H9 (cell line): ENCODE data around the gene PDCD11. TPM values are rescaled to one million over a fixed set of nuclear protein-coding genes. Genes with fewer than 3 reads are reported as not detected.

ENCODE experiments used
- DNase-seq: peaks from one replicate; pipeline ENCODE4 v3.0.0-alpha.2; 2017
- H2AFZ ChIP-seq: one replicate; pipeline ENCODE4 v1.6.1; 2013; ENCODE audit warnings: mild to moderate bottlenecking, low read length, control low read depth, moderate library complexity
- H2AK5ac ChIP-seq: 2 replicates; pipeline ENCODE4 v1.6.1; 2013; ENCODE audit warnings: low read length, control low read depth, mixed read lengths; ENCODE audit not compliant: insufficient read length
- H2BK120ac ChIP-seq: one replicate; pipeline ENCODE4 v1.6.1; 2013; ENCODE audit warnings: low read depth, mild to moderate bottlenecking, low read length, control low read depth, inconsistent platforms; ENCODE audit not compliant: poor library complexity, severe bottlenecking
- H2BK12ac ChIP-seq: 2 replicates; pipeline ENCODE4 v1.6.1; 2013; ENCODE audit warnings: low read length, control low read depth, mixed read lengths, low read depth; ENCODE audit not compliant: insufficient read length
- H2BK15ac ChIP-seq: 2 replicates; pipeline ENCODE4 v1.6.1; 2013; ENCODE audit warnings: low read depth, low read length, control low read depth
- H2BK20ac ChIP-seq: one replicate; pipeline ENCODE4 v1.6.1; 2013; ENCODE audit warnings: low read depth, mild to moderate bottlenecking, low read length, control low read depth, inconsistent platforms; ENCODE audit not compliant: poor library complexity, severe bottlenecking
- H2BK5ac ChIP-seq: 2 replicates; pipeline ENCODE4 v1.6.1; 2013; ENCODE audit warnings: low read length, control low read depth, mixed read lengths; ENCODE audit not compliant: insufficient read length
- H3K14ac ChIP-seq: 2 replicates; pipeline ENCODE4 v1.6.1; 2013; ENCODE audit warnings: low read length, control low read depth; ENCODE audit not compliant: insufficient read depth
- H3K18ac ChIP-seq: 2 replicates; pipeline ENCODE4 v1.6.1; 2013; ENCODE audit warnings: low read depth, mild to moderate bottlenecking, mixed read lengths, low read length, control low read depth; ENCODE audit not compliant: insufficient read length
- H3K23ac ChIP-seq: 2 replicates; pipeline ENCODE4 v1.6.1; 2013; ENCODE audit warnings: low read length, control low read depth, mixed read lengths, low read depth; ENCODE audit not compliant: insufficient read length
- H3K23me2 ChIP-seq: 2 replicates; pipeline ENCODE4 v1.6.1; 2013; ENCODE audit warnings: low read depth, mild to moderate bottlenecking, mixed read lengths, low read length, control low read depth; ENCODE audit not compliant: insufficient read length, poor library complexity, severe bottlenecking
- H3K27ac ChIP-seq: 2 replicates; pipeline ENCODE4 v1.5.1; 2013; ENCODE audit warnings: low read length, control low read depth, mixed read lengths, low read depth; ENCODE audit not compliant: insufficient read length
- H3K27me3 ChIP-seq: 2 replicates; pipeline ENCODE4 v1.6.1; 2013; ENCODE audit warnings: low read length, control low read depth, inconsistent platforms; ENCODE audit not compliant: insufficient read depth
- H3K4ac ChIP-seq: 2 replicates; pipeline ENCODE4 v1.6.1; 2013; ENCODE audit warnings: low read depth, mild to moderate bottlenecking, control low read depth, inconsistent platforms, low read length, moderate library complexity
- H3K4me1 ChIP-seq: 2 replicates; pipeline ENCODE4 v1.6.1; 2013; ENCODE audit warnings: low read length, control low read depth, inconsistent platforms; ENCODE audit not compliant: insufficient read depth
- H3K4me2 ChIP-seq: 2 replicates; pipeline ENCODE4 v1.6.1; 2013; ENCODE audit warnings: low read length, control low read depth, mixed read lengths; ENCODE audit not compliant: insufficient read length, insufficient read depth
- H3K56ac ChIP-seq: 2 replicates; pipeline ENCODE4 v1.6.1; 2013; ENCODE audit warnings: low read depth, mild to moderate bottlenecking, mixed read lengths, low read length, control low read depth; ENCODE audit not compliant: insufficient read length
- H3K79me1 ChIP-seq: 2 replicates; pipeline ENCODE4 v1.6.1; 2013; ENCODE audit warnings: low read depth, mild to moderate bottlenecking, moderate library complexity, low read length, control low read depth, inconsistent platforms; ENCODE audit not compliant: insufficient read depth, poor library complexity, severe bottlenecking
- H3K79me2 ChIP-seq: 2 replicates; pipeline ENCODE4 v1.6.1; 2013; ENCODE audit warnings: low read length, control low read depth, inconsistent platforms; ENCODE audit not compliant: insufficient read depth
- H3K9ac ChIP-seq: 2 replicates; pipeline ENCODE4 v1.6.1; 2013; ENCODE audit warnings: low read length, control low read depth, mixed read lengths; ENCODE audit not compliant: insufficient read length; ENCODE audit errors: extremely low read depth
- H3K9me3 ChIP-seq: one replicate; pipeline ENCODE4 v1.6.1; 2013; ENCODE audit warnings: low read depth, low read length, inconsistent platforms; ENCODE audit not compliant: control insufficient read depth
- H3T11ph ChIP-seq: one replicate; pipeline ENCODE4 v1.6.1; 2013; ENCODE audit warnings: mild to moderate bottlenecking, low read length, control low read depth, inconsistent platforms
- H4K20me1 ChIP-seq: one replicate; pipeline ENCODE4 v1.6.1; 2013; ENCODE audit not compliant: control insufficient read depth, insufficient read length, insufficient read depth
- H4K5ac ChIP-seq: 2 replicates; pipeline ENCODE4 v1.6.1; 2013; ENCODE audit warnings: low read depth, mild to moderate bottlenecking, mixed read lengths, low read length, control low read depth; ENCODE audit not compliant: insufficient read length
- H4K8ac ChIP-seq: replicated peaks from 2 replicates; pipeline ENCODE4 v1.6.1; 2013; ENCODE audit warnings: low read length, control low read depth, mixed read lengths, low read depth; ENCODE audit not compliant: insufficient read length
- H4K91ac ChIP-seq: 2 replicates; pipeline ENCODE4 v1.6.1; 2013; ENCODE audit warnings: low read depth, mild to moderate bottlenecking, moderate library complexity, mixed read lengths, low read length, control low read depth; ENCODE audit not compliant: insufficient read length
- H3K27ac Mint-ChIP-seq, 3 experiments: 2 replicates in 2 of 3; 3 replicates in 1 of 3; pipeline ENCODE4 v1.8.0; 2020 to 2021; ENCODE audit warnings: mixed read lengths in 3 of 3, mild to moderate bottlenecking in 1 of 3, moderate library complexity in 1 of 3
- H3K27me3 Mint-ChIP-seq: 2 replicates; pipeline ENCODE4 v1.8.0; 2021; ENCODE audit warnings: low read depth, mild to moderate bottlenecking, moderate library complexity, mixed read lengths
- H3K36me3 Mint-ChIP-seq, 3 experiments: 2 replicates in 2 of 3; 3 replicates in 1 of 3; pipeline ENCODE4 v1.8.0; 2020 to 2021; ENCODE audit warnings: low read depth in 3 of 3, mixed read lengths in 3 of 3; ENCODE audit not compliant: insufficient read depth in 1 of 3
- H3K4me1 Mint-ChIP-seq, 2 experiments: 2 replicates each; pipeline ENCODE4 v1.8.0; 2020; ENCODE audit warnings: mixed read lengths in 2 of 2
- H3K4me3 Mint-ChIP-seq, 2 experiments: 2 replicates in 1 of 2; 3 replicates in 1 of 2; pipeline ENCODE4 v1.8.0; 2020 to 2021; ENCODE audit warnings: mild to moderate bottlenecking in 2 of 2, mixed read lengths in 2 of 2, moderate library complexity in 1 of 2
- H3K9me3 Mint-ChIP-seq, 2 experiments: 2 replicates in 1 of 2; 3 replicates in 1 of 2; pipeline ENCODE4 v1.8.0; 2020; ENCODE audit warnings: mild to moderate bottlenecking in 2 of 2, mixed read lengths in 2 of 2, moderate library complexity in 1 of 2
- CTCF ChIP-seq: fragments of 200-600 bp; sonication (generic); conservative IDR thresholded peaks from 3 replicates; pipeline ENCODE4 v1.8.0; 2021; ENCODE audit warnings: antibody characterized with exemption, mild to moderate bottlenecking
- WGBS: extraction: QIAGEN DNeasy Blood & Tissue Kit; methylation state at CpG from one replicate; pipeline ENCODE4 v1.1.7; 2013; ENCODE audit warnings: missing lambda C conversion rate, low lambda C conversion rate, mixed read lengths; ENCODE audit not compliant: insufficient read length; ENCODE audit errors: extremely low coverage; 5-methylcytosine and 5-hydroxymethylcytosine counted together
- total RNA-seq: library from RNA; stranded (reverse); gene quantifications from 2 replicates; pipeline ENCODE4 v1.2.1, GENCODE V29; 2021

PDCD11 gene
- total RNA-seq, 1 experiment from 2014 or later, result 99.5 TPM

DNA sequence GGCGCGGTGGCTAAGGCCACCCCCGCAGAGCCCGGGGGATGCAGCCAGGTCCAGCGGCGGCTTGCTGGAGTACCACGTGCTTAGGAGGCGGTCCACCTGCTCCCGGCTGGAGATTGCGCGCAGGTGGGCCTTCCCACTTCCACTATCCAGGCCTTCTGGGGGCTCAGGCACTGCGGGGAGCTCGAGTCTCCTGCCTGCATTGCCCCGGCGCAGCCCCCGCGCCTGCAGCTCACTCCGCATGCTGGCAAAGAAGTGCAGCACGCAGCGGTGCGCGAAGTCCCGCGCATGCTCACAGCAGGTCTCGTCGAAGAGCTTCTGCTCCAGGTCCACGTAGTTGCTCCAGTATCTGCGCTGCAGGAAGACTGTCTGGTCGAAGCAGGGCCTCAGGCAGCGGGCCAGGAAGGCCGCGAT is 76.8 kb downstream of the PDCD11 start:
- Histone ChIP-seq H4K8ac (no peak overlapping the region), H3K4me1 (no peaks in the 10 kb centered on the region; the same call in 1 of the 2 replicates), H3K23ac (no peak overlapping the region), H3K27ac (no peak overlapping the region), H4K91ac (no peak overlapping the region), H3K27me3 (no peaks in the 10 kb centered on the region), H3K79me2 (no peaks in the 10 kb centered on the region), H2AK5ac (no peak overlapping the region), H2BK15ac (no peak overlapping the region), H4K5ac (no peak overlapping the region), H3K56ac (no peak overlapping the region), H3K79me1 (no peaks in the 10 kb centered on the region), H2BK120ac (no peak overlapping the region), H4K20me1 (no peaks in the 10 kb centered on the region), H2BK20ac (no peak overlapping the region), H3K9me3 (no peaks in the 10 kb centered on the region), H2BK5ac (no peak overlapping the region), H3K4me2 (no peak overlapping the region), H2BK12ac (no peak overlapping the region), H3K9ac (no peak overlapping the region), H3K14ac (peak overlapping the region; percentile 10; the same call in 1 of the 2 replicates), H3K18ac (no peak overlapping the region), H3K4ac (no peak overlapping the region), H2AFZ (no peak overlapping the region), H3T11ph (no peak overlapping the region), H3K23me2 (no peaks in the 10 kb centered on the region)
- H3K9me3 Mint-ChIP-seq, result no peaks in the 10 kb centered on the region
- no peak overlapping the region for H3K4me3 Mint-ChIP-seq
- peaks cover 4% of the 10 kb centered on the region for H3K27me3 Mint-ChIP-seq
- no peak overlapping the region; a peak in 1 of 7 replicates for H3K27ac Mint-ChIP-seq
- H3K36me3 Mint-ChIP-seq, result no peaks in the 10 kb centered on the region
- H3K4me1 Mint-ChIP-seq, result peaks cover 23 to 37% of the 10 kb centered on the region in 2 experiments
- TF ChIP-seq CTCF, result no peak
- no peak for DNase-seq
- WGBS, result no CpG with 5 or more reads among the region's 32 CpGs
